HCT116 (cell line): ENCODE data around the gene OSBPL8. TPM values are rescaled to one million over a fixed set of nuclear protein-coding genes. Genes with fewer than 3 reads are reported as not detected.

ENCODE experiments used
- ATAC-seq: fragments of 200-7000 bp; cut with Tn5 transposase; 2 replicates; pipeline ENCODE4 v1.9.1; 2020; ENCODE audit warnings: mild to moderate bottlenecking, moderate library complexity
- BruUV-seq: library from RNA; stranded (reverse); fragments of 400-500 nt; replicated peaks from 2 replicates; lab custom pipeline; 2021; lab: Mats Ljungman, UMichigan
- CTCF ChIA-PET: fragments of 300-600 bp; sonication (Branson Sonifier 250); formaldehyde crosslinking; loops from one replicate; lab custom pipeline; 2021; ENCODE audit warnings: antibody characterized with exemption; lab: Charles Lee
- POLR2A ChIA-PET: fragments of 300-600, 350-600 bp; sonication (Branson Sonifier 250); formaldehyde crosslinking; loops from one replicate; lab custom pipeline; 2021; ENCODE audit warnings: antibody characterized with exemption; lab: Charles Lee
- RAD21 ChIA-PET, 2 experiments: fragments of 300-600 bp; sonication (Branson Sonifier 250); formaldehyde crosslinking; loops; one replicate each; lab custom pipeline; 2023; ENCODE audit warnings: low total read pairs in 2 of 2; ENCODE audit not compliant: uncharacterized antibody in 2 of 2, unreplicated experiment in 2 of 2, low non-redundant PET in 1 of 2; lab: Charles Lee
- DNase-seq: peaks from one replicate; pipeline ENCODE4 v3.0.0-alpha.2; 2010; ENCODE audit warnings: low read depth, low spot score
- H2AFZ ChIP-seq: fragments of 200-600 bp; shearing (Covaris generic), sonication (generic); 2 replicates; pipeline ENCODE4 v1.6.1; 2017; ENCODE audit warnings: low read depth, mixed run types, mixed read lengths, antibody characterized with exemption, low read length; ENCODE audit not compliant: poor library complexity, severe bottlenecking
- H3K27ac ChIP-seq: 2 replicates; pipeline ENCODE4 v1.5.1; 2012; ENCODE audit warnings: low read depth, low read length
- H3K27me3 ChIP-seq: fragments of 200-600 bp; sonication (generic); 2 replicates; pipeline ENCODE4 v1.6.1; 2016; ENCODE audit warnings: mixed run types, low read length, mixed read lengths; ENCODE audit not compliant: insufficient read depth
- H3K36me3 ChIP-seq, 2 experiments: fragments of 200-500 bp in 1 of 2; fragments of 200-600 bp in 1 of 2; sonication (Bioruptor generic) in 1 of 2; sonication (generic) in 1 of 2; 2 replicates each; pipeline versions ENCODE4 v1.5.1 to v1.6.1; 2014 to 2016; ENCODE audit warnings: low read length in 2 of 2, inconsistent platforms in 1 of 2, mixed read lengths in 1 of 2, mixed run types in 1 of 2; ENCODE audit not compliant: insufficient read depth in 2 of 2, control insufficient read depth in 1 of 2
- H3K4me1 ChIP-seq, 2 experiments: fragments of 200-600 bp in 1 of 2; sonication (generic) in 1 of 2; 2 replicates each; pipeline versions ENCODE4 v1.5.1 to v1.6.1; 2012 to 2017; ENCODE audit warnings: low read length in 2 of 2, inconsistent platforms in 1 of 2, mild to moderate bottlenecking in 1 of 2, mixed read lengths in 1 of 2, mixed run types in 1 of 2, moderate library complexity in 1 of 2; ENCODE audit not compliant: insufficient read depth in 2 of 2, control insufficient read depth in 1 of 2
- H3K4me2 ChIP-seq: fragments of 200-600 bp; sonication (generic); 2 replicates; pipeline ENCODE4 v1.6.1; 2017; ENCODE audit warnings: mixed run types, low read length, mixed read lengths
- H3K4me3 ChIP-seq, 2 experiments: fragments of 200-600 bp in 1 of 2; sonication (generic) in 1 of 2; replicated peaks in 1 of 2; 2 replicates each; pipeline ENCODE4 v1.5.1; 2011 to 2016; ENCODE audit warnings: low read length in 2 of 2, control low read depth in 1 of 2, low read depth in 1 of 2, mild to moderate bottlenecking in 1 of 2, mixed read lengths in 1 of 2, mixed run types in 1 of 2
- H3K79me2 ChIP-seq: fragments of 200-600 bp; sonication (generic); 2 replicates; pipeline ENCODE4 v1.6.1; 2017; ENCODE audit warnings: mild to moderate bottlenecking, mixed run types, low read length, moderate library complexity, mixed read lengths; ENCODE audit not compliant: insufficient read depth
- H3K9ac ChIP-seq: fragments of 200-600 bp; sonication (generic); 2 replicates; pipeline ENCODE4 v1.6.1; 2016; ENCODE audit warnings: low read length, mixed read lengths
- H3K9me2 ChIP-seq: fragments of 200-600 bp; sonication (generic), shearing (Covaris generic); 2 replicates; pipeline ENCODE4 v1.6.1; 2017; ENCODE audit warnings: mixed run types, mild to moderate bottlenecking, moderate library complexity; ENCODE audit not compliant: insufficient read depth
- H3K9me3 ChIP-seq, 2 experiments: fragments of 200-500 bp in 1 of 2; fragments of 200-600 bp in 1 of 2; sonication (Bioruptor generic) in 1 of 2; sonication (generic) in 1 of 2; 2 replicates each; pipeline ENCODE4 v1.6.1; 2014 to 2017; ENCODE audit warnings: low read length in 2 of 2, mixed read lengths in 2 of 2, inconsistent platforms in 1 of 2, low read depth in 1 of 2, mild to moderate bottlenecking in 1 of 2, mixed run types in 1 of 2, moderate library complexity in 1 of 2; ENCODE audit not compliant: control insufficient read depth in 1 of 2, insufficient read depth in 1 of 2
- H4K20me1 ChIP-seq: fragments of 200-600 bp; sonication (generic), shearing (Covaris generic); 2 replicates; pipeline ENCODE4 v1.6.1; 2017; ENCODE audit warnings: mixed run types, mild to moderate bottlenecking, moderate library complexity; ENCODE audit not compliant: insufficient read depth
- CBX3 ChIP-seq: IDR thresholded peaks from 2 replicates; pipeline ENCODE4 v1.6.1; 2012; ENCODE audit warnings: low read depth
- EGR1 ChIP-seq: IDR thresholded peaks from 2 replicates; pipeline ENCODE4 v1.6.1; 2012; ENCODE audit warnings: low read depth
- ELF1 ChIP-seq: IDR thresholded peaks from 2 replicates; pipeline ENCODE4 v1.6.1; 2012; ENCODE audit warnings: low read depth, borderline replicate concordance
- EZH2 ChIP-seq: fragments of 200-600 bp; sonication (generic); IDR thresholded peaks from 2 replicates; pipeline ENCODE4 v1.6.1; 2017; ENCODE audit warnings: antibody characterized with exemption, mixed run types
- FOSL1 ChIP-seq: IDR thresholded peaks from 2 replicates; pipeline ENCODE4 v1.6.1; 2012; ENCODE audit warnings: low read depth
- JUND ChIP-seq: IDR thresholded peaks from 2 replicates; pipeline ENCODE4 v1.6.1; 2012
- POLR2AphosphoS5 ChIP-seq: IDR thresholded peaks from 2 replicates; pipeline ENCODE4 v1.6.1; 2011; ENCODE audit warnings: mild to moderate bottlenecking, low read depth, low read length, moderate library complexity
- SIN3A ChIP-seq: IDR thresholded peaks from 2 replicates; pipeline ENCODE4 v1.6.1; 2012; ENCODE audit warnings: low read depth
- SRF ChIP-seq: IDR thresholded peaks from 2 replicates; pipeline ENCODE4 v1.6.1; 2012; ENCODE audit warnings: low read depth
- TCF7L2 ChIP-seq: IDR thresholded peaks from 2 replicates; pipeline ENCODE4 v1.7.0; 2011; ENCODE audit warnings: borderline replicate concordance, inconsistent platforms; ENCODE audit not compliant: insufficient read depth, insufficient read length; ENCODE audit errors: extremely low read depth
- ZFX ChIP-seq: fragments of 450-650 bp; IDR thresholded peaks from 2 replicates; pipeline ENCODE4 v1.6.1; 2017
- intact Hi-C: fragments of 100-400 bp; cut with micrococcal nuclease; formaldehyde crosslinking; loops from 2 replicates; pipeline ENCODE4 v1.10.0; 2022
- total RNA-seq: library from RNA; stranded (reverse); gene quantifications from one replicate; pipeline ENCODE4 v1.2.1, GENCODE V29; 2021; ENCODE audit not compliant: unreplicated experiment
- TF ChIP-seq, protein P1 (sequence below): IDR thresholded peaks from 2 replicates; pipeline ENCODE4 v1.6.1; 2012
- TF ChIP-seq, protein P2 (sequence below): IDR thresholded peaks from 2 replicates; pipeline ENCODE4 v1.6.1; 2011; ENCODE audit warnings: mild to moderate bottlenecking, low read length, moderate library complexity; ENCODE audit not compliant: insufficient replicate concordance; ENCODE audit errors: extremely low read depth
- TF ChIP-seq, protein P3 (sequence below): IDR thresholded peaks from 2 replicates; pipeline ENCODE4 v1.6.1; 2012; ENCODE audit warnings: low read depth

OSBPL8 gene
- total RNA-seq, 1 experiment from 2014 or later = 115 TPM

DNA sequence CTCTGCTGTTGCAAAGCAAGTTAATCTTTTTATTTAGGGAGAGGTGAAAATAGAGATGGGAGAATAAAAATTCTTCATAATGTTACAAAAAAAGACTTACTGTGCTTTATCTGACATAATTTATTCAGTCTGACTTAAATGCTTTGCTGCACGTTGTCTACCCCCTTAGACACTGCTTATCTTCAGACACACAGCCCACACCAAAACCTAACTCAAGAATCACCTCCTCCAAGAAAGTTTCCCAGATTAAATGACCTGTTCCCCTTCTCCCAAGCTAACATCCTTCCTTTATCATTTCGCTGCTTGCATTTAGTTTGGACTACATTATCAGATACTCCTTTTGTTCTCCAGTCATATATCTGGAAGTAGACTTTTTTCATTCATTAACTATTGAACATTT, 3.8 kb downstream of the OSBPL8 start:
- TF ChIP-seq FOSL1 (no peak), EZH2 (no peak), SIN3A (no peak), JUND (no peak), ELF1 (no peak), ZFX (no peak), POLR2AphosphoS5 (no peak), EGR1 (no peak), TCF7L2 (no peak), CBX3 (no peak), SRF (no peak)
- TF ChIP-seq, protein P1, sequence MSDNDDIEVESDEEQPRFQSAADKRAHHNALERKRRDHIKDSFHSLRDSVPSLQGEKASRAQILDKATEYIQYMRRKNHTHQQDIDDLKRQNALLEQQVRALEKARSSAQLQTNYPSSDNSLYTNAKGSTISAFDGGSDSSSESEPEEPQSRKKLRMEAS = no peak
- TF ChIP-seq, protein P2, sequence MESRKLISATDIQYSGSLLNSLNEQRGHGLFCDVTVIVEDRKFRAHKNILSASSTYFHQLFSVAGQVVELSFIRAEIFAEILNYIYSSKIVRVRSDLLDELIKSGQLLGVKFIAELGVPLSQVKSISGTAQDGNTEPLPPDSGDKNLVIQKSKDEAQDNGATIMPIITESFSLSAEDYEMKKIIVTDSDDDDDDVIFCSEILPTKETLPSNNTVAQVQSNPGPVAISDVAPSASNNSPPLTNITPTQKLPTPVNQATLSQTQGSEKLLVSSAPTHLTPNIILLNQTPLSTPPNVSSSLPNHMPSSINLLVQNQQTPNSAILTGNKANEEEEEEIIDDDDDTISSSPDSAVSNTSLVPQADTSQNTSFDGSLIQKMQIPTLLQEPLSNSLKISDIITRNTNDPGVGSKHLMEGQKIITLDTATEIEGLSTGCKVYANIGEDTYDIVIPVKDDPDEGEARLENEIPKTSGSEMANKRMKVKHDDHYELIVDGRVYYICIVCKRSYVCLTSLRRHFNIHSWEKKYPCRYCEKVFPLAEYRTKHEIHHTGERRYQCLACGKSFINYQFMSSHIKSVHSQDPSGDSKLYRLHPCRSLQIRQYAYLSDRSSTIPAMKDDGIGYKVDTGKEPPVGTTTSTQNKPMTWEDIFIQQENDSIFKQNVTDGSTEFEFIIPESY = no peak
- TF ChIP-seq, protein P3, sequence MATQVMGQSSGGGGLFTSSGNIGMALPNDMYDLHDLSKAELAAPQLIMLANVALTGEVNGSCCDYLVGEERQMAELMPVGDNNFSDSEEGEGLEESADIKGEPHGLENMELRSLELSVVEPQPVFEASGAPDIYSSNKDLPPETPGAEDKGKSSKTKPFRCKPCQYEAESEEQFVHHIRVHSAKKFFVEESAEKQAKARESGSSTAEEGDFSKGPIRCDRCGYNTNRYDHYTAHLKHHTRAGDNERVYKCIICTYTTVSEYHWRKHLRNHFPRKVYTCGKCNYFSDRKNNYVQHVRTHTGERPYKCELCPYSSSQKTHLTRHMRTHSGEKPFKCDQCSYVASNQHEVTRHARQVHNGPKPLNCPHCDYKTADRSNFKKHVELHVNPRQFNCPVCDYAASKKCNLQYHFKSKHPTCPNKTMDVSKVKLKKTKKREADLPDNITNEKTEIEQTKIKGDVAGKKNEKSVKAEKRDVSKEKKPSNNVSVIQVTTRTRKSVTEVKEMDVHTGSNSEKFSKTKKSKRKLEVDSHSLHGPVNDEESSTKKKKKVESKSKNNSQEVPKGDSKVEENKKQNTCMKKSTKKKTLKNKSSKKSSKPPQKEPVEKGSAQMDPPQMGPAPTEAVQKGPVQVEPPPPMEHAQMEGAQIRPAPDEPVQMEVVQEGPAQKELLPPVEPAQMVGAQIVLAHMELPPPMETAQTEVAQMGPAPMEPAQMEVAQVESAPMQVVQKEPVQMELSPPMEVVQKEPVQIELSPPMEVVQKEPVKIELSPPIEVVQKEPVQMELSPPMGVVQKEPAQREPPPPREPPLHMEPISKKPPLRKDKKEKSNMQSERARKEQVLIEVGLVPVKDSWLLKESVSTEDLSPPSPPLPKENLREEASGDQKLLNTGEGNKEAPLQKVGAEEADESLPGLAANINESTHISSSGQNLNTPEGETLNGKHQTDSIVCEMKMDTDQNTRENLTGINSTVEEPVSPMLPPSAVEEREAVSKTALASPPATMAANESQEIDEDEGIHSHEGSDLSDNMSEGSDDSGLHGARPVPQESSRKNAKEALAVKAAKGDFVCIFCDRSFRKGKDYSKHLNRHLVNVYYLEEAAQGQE = no peak
- ChIA-PET POLR2A (no interaction called here), RAD21 (no interaction called here), CTCF (no interaction called here)
- Histone ChIP-seq H3K4me1 (peaks cover 4 to 17% of the 10 kb centered on the region in 2 experiments; a peak in 3 of 4 replicates), H3K27me3 (no peaks in the 10 kb centered on the region), H3K9me2 (no peaks in the 10 kb centered on the region), H3K79me2 (peaks cover 84% of the 10 kb centered on the region), H3K9ac (no peak overlapping the region), H3K36me3 (peaks cover 2 to 4% of the 10 kb centered on the region in 2 experiments; a peak in 2 of 4 replicates), H4K20me1 (no peaks in the 10 kb centered on the region), H3K4me3 (no peak overlapping the region), H3K4me2 (no peak overlapping the region), H3K27ac (no peak overlapping the region), H2AFZ (no peak overlapping the region), H3K9me3 (no peaks in the 10 kb centered on the region)
- intact Hi-C loops = loop anchor here (5.0 kb wide), 1 partner anchor 473 kb away; the partner anchor contains the start of gene NAP1L1
- no TSS peak for BruUV-seq
- DNase-seq (no peak), ATAC-seq (no peak)
